ENCODE data around the gene SORCS1. TPM values are rescaled to one million over a fixed set of nuclear protein-coding genes. Genes with fewer than 3 reads are reported as not detected.

SORCS1 gene
- total RNA-seq, 1 experiment from 2014 or later: 1.7 TPM

DNA sequence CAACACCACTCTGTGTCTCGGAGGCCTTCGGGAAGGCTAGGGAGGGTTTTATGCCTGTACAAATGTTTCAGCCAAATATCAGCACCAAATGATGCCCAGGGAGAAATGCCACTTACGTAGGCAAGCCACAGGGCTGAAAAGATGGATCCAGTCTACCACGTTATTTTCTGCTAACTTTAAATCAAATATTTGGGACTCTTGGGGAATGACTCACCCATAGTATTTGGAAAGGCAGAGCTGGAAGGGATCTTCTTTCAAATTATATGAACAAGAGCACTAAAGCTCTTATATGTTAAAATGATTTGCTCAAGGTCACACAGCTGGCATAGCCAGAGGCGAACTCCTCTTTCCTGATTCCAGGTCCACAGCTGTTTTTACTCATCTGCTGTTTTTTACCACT lies 591.4 kb downstream of the SORCS1 start:
- peaks cover 1% of the 10 kb centered on the region; the same call in 1 of the 2 replicates for H3K27me3 Mint-ChIP-seq (ENCODE audit: low read depth)
- Histone ChIP-seq H2AFZ (ENCODE audit: low read length) (no peak overlapping the region), H3K18ac (ENCODE audit: insufficient read length, low read depth, low read length) (no peak overlapping the region), H4K20me1 (ENCODE audit: control insufficient read depth, insufficient read depth, insufficient read length) (no peaks in the 10 kb centered on the region), H3K9me3 (ENCODE audit: control insufficient read depth, low read depth, low read length) (no peaks in the 10 kb centered on the region), H3K56ac (ENCODE audit: insufficient read length, low read depth, low read length) (no peak overlapping the region), H3K14ac (ENCODE audit: insufficient read depth, low read length) (no peak overlapping the region), H2BK15ac (ENCODE audit: low read depth, low read length) (no peak overlapping the region), H3K27me3 (ENCODE audit: insufficient read depth, low read length) (no peaks in the 10 kb centered on the region), H4K8ac (replicated peaks; ENCODE audit: insufficient read length, low read depth, low read length) (no peak overlapping the region), H3K23me2 (ENCODE audit: insufficient read length, low read depth, low read length, poor library complexity, severe bottlenecking) (no peaks in the 10 kb centered on the region), H2BK5ac (ENCODE audit: insufficient read length, low read length) (no peak overlapping the region), H2BK12ac (ENCODE audit: insufficient read length, low read depth, low read length) (no peak overlapping the region), H3K79me2 (ENCODE audit: insufficient read depth, low read length) (no peaks in the 10 kb centered on the region), H3K9ac (ENCODE audit: extremely low read depth, insufficient read length, low read length) (no peak overlapping the region), H3K4me1 (ENCODE audit: insufficient read depth, low read length) (peaks cover 7% of the 10 kb centered on the region; the same call in 1 of the 2 replicates), H3K23ac (ENCODE audit: insufficient read length, low read depth, low read length) (no peak overlapping the region), H3K27ac (ENCODE audit: insufficient read length, low read depth, low read length) (no peak overlapping the region), H4K5ac (ENCODE audit: insufficient read length, low read depth, low read length) (no peak overlapping the region), H4K91ac (ENCODE audit: insufficient read length, low read depth, low read length) (no peak overlapping the region), H3K79me1 (ENCODE audit: insufficient read depth, low read depth, low read length, poor library complexity, severe bottlenecking) (no peaks in the 10 kb centered on the region), H3K4ac (ENCODE audit: low read depth, low read length) (no peak overlapping the region), H2BK20ac (ENCODE audit: low read depth, low read length, poor library complexity, severe bottlenecking) (no peak overlapping the region), H2AK5ac (ENCODE audit: insufficient read length, low read length) (no peak overlapping the region), H2BK120ac (ENCODE audit: low read depth, low read length, poor library complexity, severe bottlenecking) (no peak overlapping the region), H3T11ph (ENCODE audit: low read length) (no peak overlapping the region), H3K4me2 (ENCODE audit: insufficient read depth, insufficient read length, low read length) (no peak overlapping the region)
- H3K4me3 Mint-ChIP-seq: no peak overlapping the region
- no peak for DNase-seq
- WGBS (ENCODE audit: extremely low coverage, insufficient read length, low lambda C conversion rate): no CpG with 5 or more reads among the region's 5 CpGs
- no peaks in the 10 kb centered on the region for H3K36me3 Mint-ChIP-seq (ENCODE audit: insufficient read depth in 1 of 3, low read depth in 3 of 3)
- no peak overlapping the region; a peak in 1 of 7 replicates for H3K27ac Mint-ChIP-seq
- peaks cover 20 to 24% of the 10 kb centered on the region in 2 experiments for H3K4me1 Mint-ChIP-seq
- no peaks in the 10 kb centered on the region for H3K9me3 Mint-ChIP-seq
- TF ChIP-seq, protein P1, sequence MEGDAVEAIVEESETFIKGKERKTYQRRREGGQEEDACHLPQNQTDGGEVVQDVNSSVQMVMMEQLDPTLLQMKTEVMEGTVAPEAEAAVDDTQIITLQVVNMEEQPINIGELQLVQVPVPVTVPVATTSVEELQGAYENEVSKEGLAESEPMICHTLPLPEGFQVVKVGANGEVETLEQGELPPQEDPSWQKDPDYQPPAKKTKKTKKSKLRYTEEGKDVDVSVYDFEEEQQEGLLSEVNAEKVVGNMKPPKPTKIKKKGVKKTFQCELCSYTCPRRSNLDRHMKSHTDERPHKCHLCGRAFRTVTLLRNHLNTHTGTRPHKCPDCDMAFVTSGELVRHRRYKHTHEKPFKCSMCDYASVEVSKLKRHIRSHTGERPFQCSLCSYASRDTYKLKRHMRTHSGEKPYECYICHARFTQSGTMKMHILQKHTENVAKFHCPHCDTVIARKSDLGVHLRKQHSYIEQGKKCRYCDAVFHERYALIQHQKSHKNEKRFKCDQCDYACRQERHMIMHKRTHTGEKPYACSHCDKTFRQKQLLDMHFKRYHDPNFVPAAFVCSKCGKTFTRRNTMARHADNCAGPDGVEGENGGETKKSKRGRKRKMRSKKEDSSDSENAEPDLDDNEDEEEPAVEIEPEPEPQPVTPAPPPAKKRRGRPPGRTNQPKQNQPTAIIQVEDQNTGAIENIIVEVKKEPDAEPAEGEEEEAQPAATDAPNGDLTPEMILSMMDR (conservative IDR thresholded peaks at IDR 0.05): no peak

Data from H9 (cell line).